NCI-H1105 treated with DMSO at 0.1 percent for 48 hours (cell line): ENCODE data around the gene DMWD.

Experiments used
- DNase-seq: peaks from one replicate; lab custom pipeline; 2025; lab: John Stamatoyannopoulos, UW

DMWD gene

DNA sequence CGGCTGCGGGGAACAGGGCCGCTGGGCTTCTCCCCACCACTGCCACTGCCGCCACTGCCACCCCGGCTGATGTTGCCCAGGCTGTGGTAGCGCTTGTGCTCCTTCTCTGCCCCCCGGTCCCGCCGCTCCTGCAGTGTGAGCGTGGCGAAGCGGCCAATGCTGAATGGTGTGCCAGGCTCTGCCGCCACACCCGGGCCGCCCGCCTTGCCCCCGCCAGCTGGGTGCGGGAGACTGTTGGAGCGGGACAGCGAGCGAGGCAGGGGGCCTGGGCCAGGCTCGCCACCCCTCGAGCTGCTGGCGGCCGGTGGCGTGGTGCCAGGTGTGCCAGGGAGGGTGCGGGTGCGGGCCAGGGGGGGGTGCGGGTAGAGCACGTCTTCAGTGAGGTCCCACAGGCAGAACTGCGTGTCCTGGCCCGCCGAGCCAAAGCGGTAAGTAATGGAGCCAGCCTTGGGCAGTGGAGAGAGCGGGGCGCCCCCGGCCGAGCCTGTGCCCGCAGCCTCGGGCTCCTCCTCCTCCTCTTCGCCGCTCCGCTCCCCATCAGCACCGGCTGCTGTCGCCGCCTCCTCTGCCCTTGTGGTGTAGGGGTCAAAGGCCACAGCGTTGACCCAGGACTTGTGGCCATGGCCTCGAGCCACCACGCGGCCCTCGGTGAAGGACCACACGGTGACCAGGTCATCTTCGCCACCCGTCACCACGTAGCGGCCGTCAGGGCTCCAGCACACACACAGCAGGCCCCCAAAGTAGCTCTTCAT, 6.7 kb downstream of the DMWD start:
- no peak for DNase-seq

DNA sequence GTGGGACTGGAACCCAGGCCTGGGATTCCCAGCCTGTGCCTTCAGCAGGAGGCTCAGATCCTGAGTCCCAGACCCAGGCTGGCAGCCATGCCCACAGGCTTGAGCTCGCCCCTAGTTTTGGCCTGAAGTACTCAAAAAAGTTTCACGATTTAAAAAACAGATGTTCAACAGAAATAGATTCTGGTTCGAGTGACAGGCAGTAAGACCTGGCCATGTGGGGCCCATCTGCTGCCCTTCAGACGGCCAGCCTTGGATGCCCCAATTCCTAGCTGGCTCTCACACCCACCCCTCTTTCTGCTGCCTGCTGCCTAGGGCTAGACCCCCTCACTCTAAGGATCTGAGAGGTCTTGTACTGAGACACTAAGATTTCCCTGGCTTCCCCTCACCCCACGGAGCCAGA, 7.5 kb downstream of the DMWD start:
- DNase-seq: no peak

DNA sequence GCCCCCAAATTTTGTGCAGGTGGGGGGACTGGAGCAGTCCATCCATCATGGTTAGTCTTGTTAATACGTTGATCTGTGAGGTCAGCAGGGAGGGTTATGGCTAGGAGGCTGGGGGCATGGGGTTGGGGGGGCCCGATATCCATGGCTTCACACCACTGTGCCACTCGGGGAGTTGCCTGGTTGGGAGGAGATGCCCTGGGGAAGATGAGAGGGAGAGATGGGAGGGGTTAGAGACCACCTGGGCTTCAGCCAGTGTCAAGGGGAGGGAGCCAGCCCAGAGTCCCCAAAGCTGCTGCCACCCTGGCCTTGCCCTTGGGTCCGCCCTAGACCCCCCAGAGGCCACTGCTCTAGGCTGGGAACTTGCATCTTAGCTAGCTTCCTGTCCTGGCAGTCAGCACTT, 8.5 kb downstream of the DMWD start:
- DNase-seq: no peak

DNA sequence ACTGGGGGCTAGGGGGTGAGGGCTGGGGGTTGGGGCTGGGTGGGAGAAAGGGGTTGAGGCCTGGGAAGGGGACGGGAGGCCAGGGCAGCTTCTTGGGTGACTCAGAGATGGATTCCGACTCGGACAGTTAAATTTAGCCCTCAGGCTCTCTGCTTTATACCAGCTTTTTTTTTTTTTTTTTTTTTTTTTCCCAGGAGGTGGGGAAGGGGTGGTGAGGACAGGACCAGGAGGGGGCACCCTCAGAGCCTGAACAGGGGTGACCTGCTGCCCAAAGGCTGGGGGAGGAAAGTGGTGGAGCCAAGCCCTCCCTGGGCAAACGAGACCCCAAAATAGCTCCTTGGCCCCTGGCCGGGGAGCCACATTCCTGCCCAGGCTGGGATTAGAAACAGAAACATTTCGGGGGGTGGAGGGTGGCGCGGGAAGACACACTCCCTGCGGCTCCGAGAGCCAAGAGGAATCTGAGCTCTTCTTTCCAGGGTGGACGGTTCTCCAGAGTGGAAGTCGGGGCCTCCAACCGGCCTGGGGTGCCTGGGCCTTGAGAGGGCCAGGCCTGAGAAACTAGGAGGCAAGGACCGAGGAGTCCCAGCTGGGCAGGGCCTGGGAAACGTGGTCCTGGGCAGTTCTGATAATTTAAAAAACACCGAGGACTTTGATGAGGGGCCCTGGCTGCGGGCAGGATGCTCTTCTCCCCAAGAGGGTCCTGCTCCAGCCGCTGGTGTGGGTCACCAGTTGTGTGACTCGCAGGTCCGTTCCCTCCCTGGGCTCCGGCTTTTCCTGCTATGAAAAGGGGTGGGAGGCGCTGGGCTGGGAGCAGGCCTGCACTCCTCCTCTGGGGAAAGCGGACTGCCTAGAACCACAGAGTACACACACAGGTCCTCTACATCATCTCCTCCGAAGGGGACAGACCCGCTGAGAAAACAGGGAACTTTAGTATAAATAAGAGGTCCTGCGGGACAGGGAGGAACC, 9.5 kb downstream of the DMWD start:
- DNase-seq: no peak

DNA sequence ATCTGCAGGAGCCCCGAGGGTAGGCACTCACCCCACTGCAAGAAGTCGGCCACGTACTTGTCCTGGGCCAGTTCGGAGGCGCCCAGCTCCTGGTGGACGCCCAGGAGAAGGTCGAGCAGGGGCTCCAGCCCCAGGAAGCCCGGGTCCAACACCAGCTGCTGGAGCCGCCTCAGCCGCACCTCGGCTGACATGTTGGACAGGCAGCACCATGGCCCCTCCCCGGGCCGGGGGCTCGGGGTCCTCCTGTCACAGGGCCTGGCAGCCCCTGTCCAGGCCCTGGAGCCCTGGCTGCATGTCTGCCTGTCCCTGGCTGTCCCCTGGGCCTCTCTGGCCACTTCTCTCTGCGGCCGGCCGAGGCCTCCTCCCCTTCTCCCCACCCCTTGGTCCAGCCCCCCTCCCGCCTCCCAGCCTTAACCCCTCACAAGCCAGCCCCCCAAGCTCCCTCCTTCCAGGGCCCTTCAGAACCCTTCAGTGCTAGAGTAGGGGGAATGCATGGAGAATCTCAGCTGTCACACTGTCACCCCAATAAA, 10.4 kb downstream of the DMWD start, which contains the start of gene DMPK:
Gene DMPK (minus strand): TSS at position 329 of the 530 bp plus-strand sequence. CDS start 138 bp downstream, at position 191.
- DNase-seq: no peak

DNA sequence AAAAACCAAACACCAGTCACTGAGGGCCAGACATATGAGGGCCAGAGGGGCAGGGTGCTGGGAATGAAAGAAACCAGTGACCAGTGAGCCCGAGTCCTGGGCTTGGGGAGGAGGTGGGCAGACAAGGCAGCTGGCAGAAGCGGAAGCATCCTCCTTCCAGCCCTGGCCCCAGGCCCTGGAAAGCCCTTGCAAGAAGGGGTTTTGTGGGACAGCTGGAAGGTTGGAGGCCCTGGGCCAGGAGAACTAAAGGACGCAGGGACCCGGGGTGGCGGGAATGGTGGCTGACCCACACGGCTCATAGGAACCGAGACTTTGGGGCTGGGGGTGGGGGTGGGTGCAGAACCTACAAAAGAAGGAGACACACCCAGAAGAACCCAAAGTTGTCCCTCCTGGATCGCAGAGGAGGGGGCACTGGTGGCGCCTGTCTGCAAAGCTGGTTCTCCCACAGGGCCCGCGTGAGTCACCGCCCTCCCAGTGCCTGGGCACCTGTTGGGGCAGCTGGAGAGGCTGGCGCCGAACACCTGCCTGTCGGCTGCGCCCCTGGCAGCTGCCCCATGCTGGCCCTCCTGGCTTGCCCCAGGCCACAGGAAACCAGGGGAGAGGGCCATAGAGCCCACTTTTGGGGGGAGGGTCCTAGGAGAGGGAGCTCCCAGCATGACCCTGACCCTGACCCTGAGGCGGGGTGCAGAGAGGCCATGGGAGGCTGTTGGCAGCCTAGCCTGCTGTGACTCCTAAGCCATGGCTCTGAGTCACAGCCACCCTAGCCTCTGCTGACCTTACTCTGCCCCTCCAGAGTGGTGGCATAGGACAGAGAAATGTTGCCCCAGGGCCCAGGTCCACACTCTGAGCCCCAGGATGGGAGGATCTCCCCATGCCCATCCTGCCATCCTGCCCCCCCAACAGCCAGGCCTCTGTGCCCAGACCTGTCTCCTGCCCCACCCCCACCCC, 11.2 kb downstream of the DMWD start:
- peak; percentile 89 for DNase-seq

DNA sequence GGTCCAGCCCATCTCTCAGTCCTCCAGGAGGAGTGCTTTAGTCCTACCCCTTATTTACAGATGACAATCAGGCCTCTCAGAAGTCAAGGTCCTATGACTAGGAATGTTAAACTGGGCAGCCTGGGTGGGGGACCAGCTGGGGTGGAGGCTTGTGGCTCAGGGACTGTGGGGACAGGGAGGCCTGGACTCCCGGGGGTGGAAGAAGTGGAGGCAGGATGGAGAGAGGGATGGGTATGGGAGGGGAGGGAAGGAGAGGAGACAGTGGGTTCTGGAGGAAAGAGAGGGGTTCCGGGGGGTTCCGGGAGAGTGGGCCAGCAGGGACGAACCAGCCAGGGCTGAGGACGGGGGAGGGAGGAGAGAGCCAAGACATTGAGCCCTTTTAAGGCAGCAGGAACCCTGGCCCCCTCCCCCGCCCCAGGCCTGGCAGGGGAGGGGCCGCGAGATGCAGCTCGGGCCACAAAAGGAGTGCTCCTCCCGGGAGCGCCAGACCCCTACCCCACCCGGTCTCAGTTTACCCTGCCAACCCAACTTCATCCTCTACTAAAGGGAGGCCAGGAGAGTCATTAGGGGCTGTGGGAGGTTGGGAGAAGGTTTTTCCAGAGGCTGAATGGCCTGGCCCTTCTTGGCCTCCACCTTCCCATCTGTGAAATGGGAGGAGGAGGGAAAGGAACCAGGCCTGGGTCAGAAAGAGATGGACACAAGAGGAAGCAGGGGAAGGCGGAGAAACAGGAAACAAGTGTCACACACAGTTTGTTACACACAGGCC, 12.0 kb downstream of the DMWD start:
- DNase-seq: peak; percentile 53

DNA sequence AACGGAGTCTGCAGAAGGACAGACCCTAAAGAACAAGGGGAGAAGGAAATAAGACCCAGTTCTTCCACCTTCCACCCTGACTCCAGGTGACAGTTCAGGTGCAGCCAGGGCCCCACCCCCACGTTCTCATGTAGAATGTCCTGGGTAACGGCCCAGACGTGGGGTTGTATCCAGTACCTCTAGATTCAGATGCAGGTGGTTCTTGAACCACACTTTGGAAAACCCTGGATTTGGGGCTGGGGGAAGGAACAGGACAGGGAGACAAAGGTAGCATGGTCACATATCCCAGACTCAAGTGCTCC, 12.5 kb downstream of the DMWD start:
- DNase-seq: peak; percentile 53

DNA sequence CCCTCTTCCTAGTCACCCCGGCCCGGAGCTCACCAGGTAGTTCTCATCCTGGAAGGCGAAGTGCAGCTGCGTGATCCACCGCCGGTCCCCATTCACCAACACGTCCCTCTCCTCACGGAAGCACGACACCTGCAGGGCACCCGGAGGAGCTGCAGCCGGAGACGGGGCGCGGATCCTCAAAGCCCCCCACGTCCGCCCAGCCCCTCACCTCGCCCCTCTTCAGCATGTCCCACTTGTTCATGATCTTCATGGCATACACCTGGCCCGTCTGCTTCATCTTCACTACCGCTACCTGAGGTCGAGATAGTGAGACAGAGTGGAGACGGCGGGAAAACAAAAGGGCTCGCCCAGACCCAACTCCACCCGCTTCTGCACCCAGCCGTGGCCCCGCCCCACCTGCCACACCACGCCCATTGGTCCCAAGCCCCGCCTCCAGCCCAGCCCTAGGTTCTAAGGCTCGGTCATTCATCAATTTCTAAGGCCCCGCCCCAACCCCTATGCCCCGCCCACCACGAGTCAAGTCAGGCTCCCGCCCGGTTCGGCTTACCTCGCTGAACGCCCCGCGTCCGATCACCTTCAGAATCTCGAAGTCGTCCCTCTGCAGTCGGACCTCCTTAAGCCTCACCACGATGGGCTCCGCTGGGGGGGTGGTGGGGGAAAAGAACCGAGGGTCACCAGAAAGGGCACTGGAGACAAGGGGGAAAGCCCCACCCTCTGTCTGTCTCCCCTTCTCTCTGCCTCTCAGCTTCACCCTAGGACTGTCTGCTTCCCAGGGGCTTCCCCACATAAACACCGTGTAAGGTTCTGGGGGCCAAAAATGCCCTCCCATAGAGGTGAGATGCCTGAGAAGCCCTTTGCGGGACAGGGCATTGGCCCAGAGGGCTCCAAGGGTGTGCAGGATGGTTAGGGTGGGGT, 13.2 kb downstream of the DMWD start:
- DNase-seq: peak; percentile 89

DNA sequence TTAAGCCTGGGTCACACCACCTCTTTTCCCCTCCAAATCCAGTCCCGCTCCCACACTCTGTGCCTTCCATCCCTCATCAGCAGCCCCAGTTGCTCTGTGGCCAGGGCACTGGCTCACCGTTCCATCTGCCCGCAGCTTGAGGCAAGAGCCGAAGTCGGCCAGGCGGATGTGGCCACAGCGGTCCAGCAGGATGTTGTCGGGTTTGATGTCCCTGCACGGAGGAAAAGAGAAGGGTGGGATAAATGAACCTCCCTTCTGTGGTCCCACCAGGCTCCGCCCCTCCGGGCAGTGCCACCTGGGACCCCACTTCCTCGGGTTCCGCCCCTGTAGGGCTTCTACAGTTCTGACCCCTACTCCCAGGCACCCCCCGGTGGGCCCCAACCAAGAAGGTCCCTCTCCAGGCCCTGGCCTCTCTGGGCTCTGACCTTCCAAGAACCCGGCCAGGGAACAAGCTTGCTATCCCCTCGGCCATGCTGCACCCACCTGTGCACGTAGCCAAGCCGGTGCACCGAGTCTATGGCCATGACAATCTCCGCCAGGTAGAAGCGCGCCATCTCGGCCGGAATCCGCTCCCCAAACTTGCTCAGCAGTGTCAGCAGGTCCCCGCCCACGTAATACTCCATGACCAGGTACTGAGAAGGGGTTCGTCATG, 14.5 kb downstream of the DMWD start:
- no peak for DNase-seq

DNA sequence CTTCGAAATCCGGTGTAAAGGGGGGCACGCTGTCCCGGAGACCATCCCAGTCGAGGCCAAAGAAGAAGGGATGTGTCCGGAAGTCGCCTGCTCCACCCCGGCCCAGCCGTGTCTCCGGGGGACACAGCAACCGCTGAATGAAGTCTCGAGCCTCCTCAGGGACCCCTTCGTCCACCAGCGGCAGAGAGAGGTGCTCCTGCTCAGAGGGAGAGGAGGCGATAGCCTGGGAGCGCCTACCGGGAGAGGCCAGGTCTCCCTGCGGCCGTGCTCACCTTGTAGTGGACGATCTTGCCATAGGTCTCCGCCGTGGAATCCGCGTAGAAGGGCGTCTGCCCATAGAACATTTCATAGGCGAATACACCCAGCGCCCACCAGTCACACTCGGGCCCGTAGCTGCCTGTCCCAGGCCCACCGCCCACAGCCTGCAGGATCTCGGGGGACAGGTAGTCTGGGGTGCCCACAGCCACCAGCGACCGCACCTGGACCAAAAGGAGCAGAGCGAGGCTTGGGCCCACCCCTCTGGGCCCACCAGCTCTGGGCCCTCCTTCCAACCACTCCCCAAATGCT, 15.2 kb downstream of the DMWD start:
- DNase-seq: no peak

DNA sequence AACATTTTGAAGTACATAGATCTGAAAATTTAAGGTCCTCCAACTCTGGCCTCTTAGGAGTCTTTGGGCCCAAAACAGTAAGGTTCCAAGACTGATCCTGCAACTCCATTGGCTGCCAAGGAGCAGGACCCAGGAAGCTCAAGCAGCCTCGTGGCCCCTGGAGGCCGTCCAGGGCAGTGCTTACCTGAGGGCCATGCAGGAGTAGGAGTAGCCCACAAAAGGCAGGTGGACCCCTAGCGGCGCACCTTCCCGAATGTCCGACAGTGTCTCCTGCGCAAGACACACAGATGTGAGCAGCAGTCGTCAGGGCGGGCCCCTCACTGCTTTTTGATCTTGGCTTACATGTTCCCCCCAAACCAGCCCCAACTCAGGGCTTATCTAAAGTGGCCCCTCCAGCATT, 17.9 kb downstream of the DMWD start:
- DNase-seq: no peak

DNA sequence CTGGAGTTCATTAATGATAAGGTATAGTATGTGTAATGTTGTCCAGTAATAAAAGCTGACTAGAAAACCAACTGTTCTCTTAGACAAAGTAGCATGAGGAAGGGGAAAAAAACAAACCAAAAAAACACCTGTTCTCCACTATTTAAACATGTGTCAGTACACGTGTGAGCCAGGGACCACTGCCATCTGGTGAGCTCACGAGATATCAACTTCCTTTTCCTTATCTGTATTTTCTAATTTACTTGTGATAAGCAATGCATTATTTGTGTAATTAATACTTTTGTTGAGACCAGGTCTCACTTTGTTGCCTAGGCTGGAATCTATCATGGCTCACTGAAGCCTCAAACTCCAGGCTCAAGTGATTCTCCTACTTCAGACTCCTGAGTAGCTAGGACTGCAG, 19.3 kb downstream of the DMWD start:
- no peak for DNase-seq

DNA sequence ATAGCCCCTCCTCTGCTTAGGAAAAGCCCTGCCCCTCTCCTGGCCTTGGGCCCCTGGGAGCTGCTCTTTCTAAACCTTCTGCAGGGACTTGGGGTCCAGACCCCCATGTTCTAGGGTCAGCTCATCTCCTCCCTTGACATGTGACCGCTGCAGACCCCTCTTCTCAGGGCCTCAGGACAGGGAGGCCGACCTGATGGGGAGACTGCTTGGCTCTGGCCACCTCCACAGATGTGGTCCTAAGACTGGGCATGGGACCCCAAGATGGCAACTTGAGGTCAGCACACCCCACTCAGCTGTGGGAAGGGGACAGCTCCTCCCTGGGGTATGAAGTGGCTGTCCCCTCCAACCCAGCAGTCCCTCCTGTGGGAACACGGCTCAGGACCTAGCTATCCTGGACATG, 19.7 kb downstream of the DMWD start:
- no peak for DNase-seq

DNA sequence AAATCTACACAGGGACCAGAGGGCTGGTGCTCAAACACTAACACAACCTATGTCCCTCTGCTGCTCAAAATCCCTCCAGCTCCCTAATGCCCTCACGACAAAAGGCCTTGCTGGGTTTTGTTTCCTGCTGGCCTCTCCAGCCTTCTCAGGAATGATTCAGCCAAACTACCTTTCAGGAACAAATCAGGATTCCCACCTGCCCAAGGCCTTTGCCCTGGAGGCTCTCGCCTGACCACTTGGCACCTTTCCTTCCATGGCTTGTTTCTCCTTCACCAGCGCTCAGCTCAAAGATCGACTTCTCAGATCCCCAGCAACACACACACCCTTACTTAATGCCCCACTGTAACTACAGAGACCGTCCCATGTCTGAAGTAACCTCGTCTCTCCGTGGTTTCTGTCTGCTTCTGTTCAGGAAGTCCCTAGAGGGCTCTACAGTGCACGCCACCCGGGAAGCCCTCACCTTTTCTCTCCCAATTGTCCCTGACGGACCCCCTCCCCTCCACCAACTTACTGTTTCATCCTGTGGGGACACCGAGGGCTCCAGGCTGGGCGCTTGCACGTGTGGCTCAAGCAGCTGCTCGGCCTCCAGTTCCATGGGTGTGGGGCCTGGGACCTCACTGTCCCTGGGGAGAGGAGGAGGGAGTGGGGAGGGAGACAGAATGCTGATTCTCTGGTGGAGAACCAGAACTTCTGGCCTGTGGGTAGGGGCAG, 20.4 kb downstream of the DMWD start:
- no peak for DNase-seq

DNA sequence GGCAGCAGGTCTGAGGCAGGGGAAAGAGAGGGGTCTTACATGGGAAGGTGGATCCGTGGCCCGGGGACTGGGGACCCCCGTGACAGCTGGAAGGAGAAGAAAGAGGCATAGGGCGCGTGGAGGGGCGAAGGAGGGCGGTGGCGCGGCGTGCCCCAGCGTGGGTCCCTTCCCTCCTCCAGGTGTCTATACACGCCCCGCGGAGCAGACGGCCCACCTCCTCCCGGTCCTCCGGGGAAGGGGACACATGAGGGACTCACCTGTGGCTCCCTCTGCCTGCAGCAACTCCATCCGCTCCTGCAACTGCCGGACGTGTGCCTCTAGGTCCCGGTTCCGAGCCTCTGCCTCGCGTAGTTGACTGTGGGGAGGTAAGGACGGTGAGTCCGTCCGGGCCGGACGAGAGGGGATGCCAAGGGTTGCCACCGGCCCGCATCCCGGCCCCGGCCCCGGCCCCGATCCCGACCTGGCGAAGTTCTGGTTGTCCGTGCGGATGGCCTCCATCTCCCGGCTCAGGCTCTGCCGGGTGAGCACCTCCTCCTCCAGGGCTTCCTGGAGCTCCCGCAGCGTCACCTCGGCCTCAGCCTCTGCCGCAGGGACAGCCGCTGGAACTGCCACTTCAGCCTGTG, 21.2 kb downstream of the DMWD start:
- DNase-seq: no peak

DNA sequence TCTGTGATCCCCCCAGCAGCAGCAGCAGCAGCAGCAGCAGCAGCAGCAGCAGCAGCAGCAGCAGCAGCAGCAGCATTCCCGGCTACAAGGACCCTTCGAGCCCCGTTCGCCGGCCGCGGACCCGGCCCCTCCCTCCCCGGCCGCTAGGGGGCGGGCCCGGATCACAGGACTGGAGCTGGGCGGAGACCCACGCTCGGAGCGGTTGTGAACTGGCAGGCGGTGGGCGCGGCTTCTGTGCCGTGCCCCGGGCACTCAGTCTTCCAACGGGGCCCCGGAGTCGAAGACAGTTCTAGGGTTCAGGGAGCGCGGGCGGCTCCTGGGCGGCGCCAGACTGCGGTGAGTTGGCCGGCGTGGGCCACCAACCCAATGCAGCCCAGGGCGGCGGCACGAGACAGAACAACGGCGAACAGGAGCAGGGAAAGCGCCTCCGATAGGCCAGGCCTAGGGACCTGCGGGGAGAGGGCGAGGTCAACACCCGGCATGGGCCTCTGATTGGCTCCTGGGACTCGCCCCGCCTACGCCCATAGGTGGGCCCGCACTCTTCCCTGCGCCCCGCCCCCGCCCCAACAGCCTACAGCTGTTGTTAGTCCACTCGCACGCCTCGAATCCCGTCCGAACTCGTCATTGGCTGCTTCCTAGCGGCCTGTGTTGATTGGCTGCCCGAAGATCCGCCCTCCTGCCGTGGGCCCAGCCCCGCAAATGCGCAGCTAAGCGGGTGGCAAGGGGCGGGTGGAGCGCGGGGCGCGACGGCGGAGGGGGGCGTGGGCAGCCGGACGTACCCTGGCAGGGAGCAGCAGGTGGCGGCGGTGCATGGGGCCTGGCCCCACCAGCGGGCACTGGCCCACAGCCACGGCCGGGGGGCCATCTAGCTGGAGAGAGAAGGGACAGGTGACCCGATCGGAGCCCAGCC, 22.2 kb downstream of the DMWD start:
- peak; percentile 99 for DNase-seq
